ENCODE measurements around the gene ST8SIA1. TPM values are rescaled to one million over a fixed set of nuclear protein-coding genes. Genes with fewer than 3 reads are reported as not detected.

Gene ST8SIA1
- total RNA-seq, 3 donors from 2014 or later: 3.2 to 23.8 (median 3.2) TPM

DNA sequence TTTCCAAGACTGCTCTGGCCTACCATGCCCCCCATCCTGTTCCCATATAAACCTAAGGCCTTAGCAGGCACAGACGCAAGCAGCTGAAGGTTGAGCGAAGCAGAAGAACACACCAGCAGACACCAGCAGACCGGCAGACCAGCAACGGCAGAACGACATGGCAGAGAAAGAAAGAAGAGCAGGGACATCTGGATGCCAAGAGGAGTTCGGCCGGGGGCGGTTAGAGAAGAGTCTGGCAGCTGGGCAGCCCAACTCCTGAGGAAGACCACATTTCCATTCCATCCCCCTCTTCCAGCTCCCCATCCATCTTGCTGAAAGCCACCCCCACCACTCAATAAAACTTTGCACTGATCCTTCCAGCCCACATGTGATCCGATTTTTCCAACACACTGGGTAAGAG lies 5.2 kb upstream of the ST8SIA1 start:
- ATAC-seq: no peak
- H3K36me3 ChIP-seq (ENCODE audit: low read depth): no peaks in the 10 kb centered on the region
- no peak for DNase-seq
- H3K9me3 ChIP-seq: no peaks in the 10 kb centered on the region
- TF ChIP-seq, protein P1, sequence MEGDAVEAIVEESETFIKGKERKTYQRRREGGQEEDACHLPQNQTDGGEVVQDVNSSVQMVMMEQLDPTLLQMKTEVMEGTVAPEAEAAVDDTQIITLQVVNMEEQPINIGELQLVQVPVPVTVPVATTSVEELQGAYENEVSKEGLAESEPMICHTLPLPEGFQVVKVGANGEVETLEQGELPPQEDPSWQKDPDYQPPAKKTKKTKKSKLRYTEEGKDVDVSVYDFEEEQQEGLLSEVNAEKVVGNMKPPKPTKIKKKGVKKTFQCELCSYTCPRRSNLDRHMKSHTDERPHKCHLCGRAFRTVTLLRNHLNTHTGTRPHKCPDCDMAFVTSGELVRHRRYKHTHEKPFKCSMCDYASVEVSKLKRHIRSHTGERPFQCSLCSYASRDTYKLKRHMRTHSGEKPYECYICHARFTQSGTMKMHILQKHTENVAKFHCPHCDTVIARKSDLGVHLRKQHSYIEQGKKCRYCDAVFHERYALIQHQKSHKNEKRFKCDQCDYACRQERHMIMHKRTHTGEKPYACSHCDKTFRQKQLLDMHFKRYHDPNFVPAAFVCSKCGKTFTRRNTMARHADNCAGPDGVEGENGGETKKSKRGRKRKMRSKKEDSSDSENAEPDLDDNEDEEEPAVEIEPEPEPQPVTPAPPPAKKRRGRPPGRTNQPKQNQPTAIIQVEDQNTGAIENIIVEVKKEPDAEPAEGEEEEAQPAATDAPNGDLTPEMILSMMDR (IDR thresholded peaks at IDR 0.05): no peak
- intact Hi-C loops (cut with DNase I, micrococcal nuclease): loop anchor here (5.0 to 10.0 kb wide), 2 partner anchors 237 to 255 kb away; no protein-coding TSS in a partner anchor
- peaks cover under 1% of the 10 kb centered on the region for H3K4me1 ChIP-seq (ENCODE audit: low read depth)
- H3K4me3 ChIP-seq: no peak overlapping the region

DNA sequence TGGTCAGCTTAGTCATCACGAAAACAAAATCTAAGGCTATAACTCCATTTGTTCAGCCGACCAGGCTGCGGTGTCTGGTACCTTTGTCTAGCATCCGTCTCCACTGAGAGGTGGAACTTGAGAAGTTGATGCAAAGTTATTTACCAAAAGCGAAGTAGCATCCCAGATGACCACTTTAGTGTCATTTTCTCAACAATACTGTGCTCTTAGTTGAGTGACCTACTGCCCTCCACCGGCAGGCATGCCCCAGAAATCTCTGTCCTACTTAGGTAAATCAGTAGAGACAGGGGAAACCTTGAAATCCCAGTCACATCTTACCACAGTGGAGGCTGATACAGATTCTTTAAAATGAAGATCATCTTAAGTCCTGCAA lies 1.3 kb upstream of the ST8SIA1 start:
- Histone ChIP-seq H3K4me1 (ENCODE audit: low read depth) (peaks cover 8% of the 10 kb centered on the region), H3K9me3 (no peaks in the 10 kb centered on the region), H3K36me3 (ENCODE audit: low read depth) (no peaks in the 10 kb centered on the region), H3K4me3 (no peak overlapping the region)
- ATAC-seq (no peak), DNase-seq (no peak)
- TF ChIP-seq, protein P1 (IDR thresholded peaks at IDR 0.05): no peak
- intact Hi-C loops (cut with DNase I, micrococcal nuclease): loop anchor here (5.0 to 10.0 kb wide), 2 partner anchors 233 to 251 kb away; no protein-coding TSS in a partner anchor

DNA sequence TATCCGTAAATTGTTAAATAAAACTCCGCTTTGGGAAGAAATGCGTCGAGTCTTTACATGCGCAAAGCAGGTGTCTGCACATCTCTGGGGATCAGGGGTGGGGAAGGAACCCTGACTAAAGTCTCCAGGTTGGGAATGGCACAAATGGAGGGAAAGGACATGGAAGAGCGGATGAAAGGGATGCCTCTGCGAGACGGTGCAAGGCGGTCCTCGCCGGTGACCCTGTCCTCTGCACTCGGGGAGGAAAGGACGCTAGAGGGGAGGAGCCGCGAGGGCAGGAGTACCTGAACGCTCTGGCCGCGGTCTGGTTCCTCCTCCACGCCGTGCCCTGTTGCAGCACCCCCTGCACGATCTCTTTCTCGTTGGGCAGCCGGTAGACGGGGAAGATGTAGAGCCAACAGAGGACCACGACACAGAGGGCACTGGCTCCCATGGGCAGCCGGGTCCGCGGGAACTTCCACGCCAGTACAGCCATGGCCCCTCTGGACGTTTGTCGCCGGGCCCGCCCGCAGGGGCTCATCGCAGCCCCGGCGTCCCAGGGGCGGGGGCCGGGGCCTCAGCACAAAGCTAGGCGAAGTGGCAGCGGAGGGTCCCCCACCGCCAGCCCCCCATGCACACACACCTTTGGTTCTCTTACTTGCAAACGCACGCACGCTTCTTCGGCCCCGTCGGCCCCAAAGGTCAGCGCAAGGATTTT lies 646 bp downstream of the ST8SIA1 start:
- peak; percentile 21 for ATAC-seq

DNA sequence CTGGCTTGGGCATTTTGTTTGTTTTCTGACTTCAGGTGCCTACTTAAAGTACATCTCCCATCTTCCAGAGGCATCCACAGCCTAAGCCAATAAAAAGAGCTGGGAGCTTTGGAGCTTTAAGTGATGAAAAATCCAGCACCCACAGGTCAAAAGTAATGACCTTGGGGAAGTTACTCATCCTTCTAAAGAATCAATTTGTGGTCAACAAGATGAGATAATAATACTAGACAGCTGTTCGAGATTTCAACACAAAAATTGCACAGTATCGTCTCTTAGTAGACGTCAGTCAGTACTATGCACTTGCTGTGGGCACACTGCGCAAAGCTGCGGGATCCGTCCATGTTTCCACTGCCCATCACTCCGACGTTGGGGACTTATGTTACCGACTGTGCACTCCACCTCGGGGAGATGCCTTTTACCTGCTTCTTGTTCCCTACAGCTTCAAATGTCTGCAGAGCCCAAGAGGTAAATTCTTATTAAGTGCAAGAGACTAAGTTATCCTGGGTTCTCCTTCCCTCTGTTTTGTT lies 1.3 kb downstream of the ST8SIA1 start:
- peaks cover 8% of the 10 kb centered on the region for H3K4me1 ChIP-seq (ENCODE audit: low read depth)
- DNase-seq (no peak), ATAC-seq (no peak)
- no peaks in the 10 kb centered on the region for H3K9me3 ChIP-seq
- intact Hi-C loops (cut with DNase I, micrococcal nuclease): loop anchor here in 1 of 2 donors (10.0 kb wide), 1 partner anchor 248 kb away; no protein-coding TSS in a partner anchor
- TF ChIP-seq, protein P1 (IDR thresholded peaks at IDR 0.05): no peak
- H3K36me3 ChIP-seq (ENCODE audit: low read depth): no peaks in the 10 kb centered on the region
- H3K4me3 ChIP-seq: peak overlapping the region; percentile 26

More for the DNA sequence above, 646 bp downstream of the ST8SIA1 start:
- intact Hi-C loops (cut with DNase I, micrococcal nuclease): loop anchor here in 1 of 2 donors (10.0 kb wide), 1 partner anchor 249 kb away; no protein-coding TSS in a partner anchor
- H3K36me3 ChIP-seq (ENCODE audit: low read depth): no peaks in the 10 kb centered on the region
- no peaks in the 10 kb centered on the region for H3K9me3 ChIP-seq
- peaks cover 8% of the 10 kb centered on the region for H3K4me1 ChIP-seq (ENCODE audit: low read depth)
- peak; percentile 11 to 53 (median 37) for DNase-seq
- TF ChIP-seq, protein P1 (IDR thresholded peaks at IDR 0.05): no peak
- H3K4me3 ChIP-seq: peak overlapping the region; percentile 26

DNA sequence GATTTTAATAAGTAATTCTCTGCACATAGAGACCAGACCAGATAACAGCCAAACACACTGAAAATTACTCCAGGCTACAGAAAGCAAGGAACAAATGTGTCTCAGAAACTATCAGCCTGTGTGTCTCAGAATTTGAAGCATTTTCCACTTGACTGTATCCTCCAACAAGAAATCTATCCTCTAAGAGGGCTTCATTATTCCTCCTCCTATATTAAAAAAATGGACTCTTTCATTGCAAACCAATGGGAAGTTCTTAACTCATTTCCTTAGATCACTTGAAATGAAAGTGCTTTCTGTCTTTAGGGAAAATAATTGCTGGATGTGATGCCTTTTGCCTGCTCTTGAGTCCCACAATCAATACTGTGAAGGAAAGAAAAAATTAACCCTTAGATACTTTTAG lies 2.3 kb downstream of the ST8SIA1 start:
- Histone ChIP-seq H3K36me3 (ENCODE audit: low read depth) (no peaks in the 10 kb centered on the region), H3K4me3 (no peak overlapping the region), H3K4me1 (ENCODE audit: low read depth) (peaks cover 8% of the 10 kb centered on the region), H3K9me3 (no peaks in the 10 kb centered on the region)
- no peak for ATAC-seq
- DNase-seq: no peak
- TF ChIP-seq, protein P1 (IDR thresholded peaks at IDR 0.05): no peak
- intact Hi-C loops (cut with DNase I, micrococcal nuclease): loop anchor here in 1 of 2 donors (10.0 kb wide), 1 partner anchor 247 kb away; no protein-coding TSS in a partner anchor
